SK-N-SH (cell line): ENCODE measurements around the gene ATL3. TPM values are rescaled to one million over a fixed set of nuclear protein-coding genes. Genes with fewer than 3 reads are reported as not detected.

Experiments
- CTCF ChIA-PET: fragments of 300-600, 350-600 bp; formaldehyde crosslinking; extraction: SDS; loops from one replicate; lab custom pipeline; 2021; lab: Yijun Ruan, JAX
- POLR2A ChIA-PET: fragments of 350-600 bp; sonication (Branson Sonifier 250); formaldehyde crosslinking; extraction: SDS; loops from one replicate; lab custom pipeline; 2020; ENCODE audit warnings: antibody characterized with exemption, inconsistent platforms; lab: Yijun Ruan, JAX
- DNase-seq: peaks from one replicate; pipeline ENCODE4 v3.0.0; 2012
- H2AFZ ChIP-seq: fragments of 200-600 bp; sonication (generic); 2 replicates; pipeline ENCODE4 v1.8.1; 2016; ENCODE audit warnings: antibody characterized with exemption, mild to moderate bottlenecking, low read depth
- H3F3A ChIP-seq: fragments of 200-600 bp; sonication (generic); replicated peaks from 2 replicates; pipeline ENCODE3; 2016; ENCODE audit warnings: antibody characterized with exemption, mild to moderate bottlenecking; ENCODE audit not compliant: insufficient read depth
- H3K27ac ChIP-seq, 2 experiments: fragments of 200-500 bp in 1 of 2; fragments of 200-600 bp in 1 of 2; sonication (Bioruptor generic) in 1 of 2; sonication (generic), shearing (Covaris generic) in 1 of 2; 2 replicates each; pipeline versions ENCODE4 v1.5.1 to v1.6.1; 2014 to 2016; ENCODE audit warnings: low read depth in 2 of 2, inconsistent platforms in 1 of 2, low read length in 1 of 2, mild to moderate bottlenecking in 1 of 2, mixed read lengths in 1 of 2
- H3K27me3 ChIP-seq: fragments of 200-600 bp; sonication (generic), shearing (Covaris generic); 2 replicates; pipeline ENCODE4 v1.6.1; 2016; ENCODE audit warnings: mixed run types; ENCODE audit not compliant: insufficient read depth
- H3K36me3 ChIP-seq, 2 experiments: fragments of 200-500 bp in 1 of 2; fragments of 200-600 bp in 1 of 2; sonication (Bioruptor generic) in 1 of 2; sonication (generic) in 1 of 2; replicated peaks in 1 of 2; 2 replicates each; pipeline versions ENCODE3 to v1.5.1; 2014 to 2016; ENCODE audit warnings: low read length in 1 of 2, mild to moderate bottlenecking in 1 of 2; ENCODE audit not compliant: insufficient read depth in 2 of 2, control insufficient read depth in 1 of 2
- H3K4me1 ChIP-seq, 2 experiments: fragments of 200-500 bp in 1 of 2; fragments of 200-600 bp in 1 of 2; sonication (Bioruptor generic) in 1 of 2; sonication (generic), shearing (Covaris generic) in 1 of 2; 2 replicates each; pipeline versions ENCODE4 v1.5.1 to v1.6.1; 2014 to 2016; ENCODE audit warnings: low read depth in 1 of 2, low read length in 1 of 2, mixed run types in 1 of 2; ENCODE audit not compliant: insufficient read depth in 2 of 2, control insufficient read depth in 1 of 2
- H3K4me2 ChIP-seq: fragments of 200-600 bp; sonication (generic), shearing (Covaris generic); 2 replicates; pipeline ENCODE4 v1.6.1; 2017; ENCODE audit warnings: mixed run types
- H3K4me3 ChIP-seq, 2 experiments: fragments of 200-500 bp in 1 of 2; fragments of 200-600 bp in 1 of 2; sonication (Bioruptor generic) in 1 of 2; sonication (generic), shearing (Covaris generic) in 1 of 2; 2 replicates each; pipeline versions ENCODE4 v1.5.1 to v1.8.1; 2014 to 2016; ENCODE audit warnings: low read depth in 2 of 2, inconsistent platforms in 1 of 2, low read length in 1 of 2, mild to moderate bottlenecking in 1 of 2, mixed read lengths in 1 of 2, moderate library complexity in 1 of 2
- H3K79me2 ChIP-seq: fragments of 200-600 bp; sonication (generic); 2 replicates; pipeline ENCODE4 v1.8.1; 2017; ENCODE audit warnings: mild to moderate bottlenecking; ENCODE audit not compliant: insufficient read depth
- H3K9ac ChIP-seq: fragments of 200-600 bp; sonication (generic); 2 replicates; pipeline ENCODE4 v1.6.1; 2017; ENCODE audit warnings: mixed run types
- H3K9me2 ChIP-seq: fragments of 200-600 bp; sonication (generic); 2 replicates; pipeline ENCODE4 v1.6.1; 2017; ENCODE audit warnings: mixed run types
- H3K9me3 ChIP-seq: fragments of 200-600 bp; sonication (generic); 2 replicates; pipeline ENCODE4 v1.6.1; 2017; ENCODE audit warnings: mixed run types, mild to moderate bottlenecking, moderate library complexity
- H4K20me1 ChIP-seq: fragments of 200-600 bp; sonication (generic); 2 replicates; pipeline ENCODE4 v1.6.1; 2017; ENCODE audit warnings: mild to moderate bottlenecking, mixed run types; ENCODE audit not compliant: insufficient read depth
- CHD2 ChIP-seq: fragments of 150-350 bp; IDR thresholded peaks from 2 replicates; pipeline ENCODE4 v1.6.1; 2018; ENCODE audit warnings: low read length; ENCODE audit not compliant: partially characterized antibody
- GATA2 ChIP-seq: sonication (generic); formaldehyde crosslinking; IDR thresholded peaks from 2 replicates; pipeline ENCODE4 v1.5.0; 2020; ENCODE audit warnings: mild to moderate bottlenecking, missing genetic modification reagents
- JUND ChIP-seq: IDR thresholded peaks from 2 replicates; pipeline ENCODE4 v1.4.0; 2012
- NFIC ChIP-seq: IDR thresholded peaks from 2 replicates; pipeline ENCODE4 v1.4.0; 2012; ENCODE audit warnings: borderline replicate concordance
- RAD21 ChIP-seq: IDR thresholded peaks from 2 replicates; pipeline ENCODE4 v1.6.1; 2012; ENCODE audit warnings: mild to moderate bottlenecking, low read length
- TCF12 ChIP-seq: IDR thresholded peaks from 2 replicates; pipeline ENCODE4 v1.4.0; 2012
- TEAD4 ChIP-seq: IDR thresholded peaks from 2 replicates; pipeline ENCODE4 v1.4.0; 2012; ENCODE audit warnings: mild to moderate bottlenecking, borderline replicate concordance; ENCODE audit not compliant: insufficient read depth
- WGBS: methylation state at CpG from one replicate; pipeline ENCODE4 v1.1.6; 2017; ENCODE audit warnings: low lambda C conversion rate; 5-methylcytosine and 5-hydroxymethylcytosine counted together
- polyA plus RNA-seq, 3 experiments: library from polyadenylated mRNA; depleted of rRNA; stranded (reverse); fragments of >200 nt; gene quantifications; 2 replicates each; pipeline ENCODE4 v1.2.3, GENCODE V29; 2012
- TF ChIP-seq, protein P1 (sequence below): fragments of 150-350 bp; IDR thresholded peaks from 2 replicates; pipeline ENCODE4 v1.6.1; 2016; ENCODE audit warnings: mild to moderate bottlenecking, low read depth, low read length
- TF ChIP-seq, protein P2 (sequence below): fragments of 200-600 bp; sonication (generic); IDR thresholded peaks from 2 replicates; pipeline ENCODE4 v1.6.1; 2017; ENCODE audit warnings: antibody characterized with exemption, mild to moderate bottlenecking, moderate library complexity

ATL3 gene
- polyA plus RNA-seq, 1 of the 3 experiments (the other 2 are of a cell fraction): 13.1 TPM

DNA sequence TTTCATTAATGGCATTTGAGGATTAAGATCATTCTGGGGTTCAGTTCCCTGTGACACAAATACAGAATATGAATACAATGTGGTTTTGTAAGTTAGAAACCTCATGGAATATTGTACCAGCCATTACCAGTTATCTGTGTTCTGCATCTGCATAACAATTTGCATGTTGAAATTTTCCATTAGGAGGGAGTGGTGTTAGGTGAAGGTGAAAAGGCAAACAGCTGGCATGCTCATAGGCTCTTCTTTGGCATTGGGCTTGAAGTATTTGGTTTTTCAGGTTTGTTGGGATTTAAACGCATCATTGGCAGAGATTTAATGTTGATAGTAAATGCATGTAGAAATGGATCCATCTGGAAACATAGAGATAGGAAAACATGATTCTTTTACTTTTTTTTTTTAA lies 28.7 kb upstream of the ATL3 start (continued):
- TF ChIP-seq, protein P1, sequence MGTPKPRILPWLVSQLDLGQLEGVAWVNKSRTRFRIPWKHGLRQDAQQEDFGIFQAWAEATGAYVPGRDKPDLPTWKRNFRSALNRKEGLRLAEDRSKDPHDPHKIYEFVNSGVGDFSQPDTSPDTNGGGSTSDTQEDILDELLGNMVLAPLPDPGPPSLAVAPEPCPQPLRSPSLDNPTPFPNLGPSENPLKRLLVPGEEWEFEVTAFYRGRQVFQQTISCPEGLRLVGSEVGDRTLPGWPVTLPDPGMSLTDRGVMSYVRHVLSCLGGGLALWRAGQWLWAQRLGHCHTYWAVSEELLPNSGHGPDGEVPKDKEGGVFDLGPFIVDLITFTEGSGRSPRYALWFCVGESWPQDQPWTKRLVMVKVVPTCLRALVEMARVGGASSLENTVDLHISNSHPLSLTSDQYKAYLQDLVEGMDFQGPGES: no peak
- TF ChIP-seq NFIC: no peak

GRCh38 chr11:63698976-63699733 lies 28.0 kb upstream of the ATL3 start:
- Histone ChIP-seq H3K4me2 (no peak overlapping the region), H3K4me1 (peaks cover 2% of the 10 kb centered on the region in 2 experiments; a peak in 2 of 4 replicates), H3K27me3 (no peaks in the 10 kb centered on the region), H3K79me2 (peaks cover 86% of the 10 kb centered on the region), H3F3A (peaks cover 7% of the 10 kb centered on the region), H4K20me1 (no peaks in the 10 kb centered on the region), H3K9me3 (no peaks in the 10 kb centered on the region)
- CTCF ChIA-PET: interaction anchor here (0.8 to 1.9 kb wide), 3 partner anchors 9 to 69 kb away, joined by 3 to 6 read pairs (median 3); no protein-coding TSS in a partner anchor
- TF ChIP-seq NFIC (0 out of 2 replicates have a peak, but pooled peaks have one; percentile 5), TEAD4 (no peak)
- TF ChIP-seq, all 33 proteins: peak for 1
- no peak for DNase-seq
- no peak overlapping the region for H3K4me3 ChIP-seq
- POLR2A ChIA-PET: no interaction called here
- no peak overlapping the region for H3K27ac ChIP-seq
- peaks cover 0 to 16% of the 10 kb centered on the region in 2 experiments for H3K36me3 ChIP-seq
- H3K9me2 ChIP-seq: no peaks in the 10 kb centered on the region
- H3K9ac ChIP-seq: no peak overlapping the region
- 95% methylated on average over 11 of the region's 11 CpGs for WGBS
- no peak overlapping the region for H2AFZ ChIP-seq

GRCh38 chr11:63694596-63694995 lies 23.4 kb upstream of the ATL3 start:
- no peak overlapping the region for H3K4me3 ChIP-seq
- H3K4me2 ChIP-seq: no peak overlapping the region
- DNase-seq: no peak
- CTCF ChIA-PET: interaction anchor here (0.7 to 1.3 kb wide), 3 partner anchors 12 to 44 kb away, joined by 3 to 4 read pairs (median 3); partner anchors contain the start of gene RTN3
- H4K20me1 ChIP-seq: no peaks in the 10 kb centered on the region; the same call in 1 of the 2 replicates
- H3K36me3 ChIP-seq: peaks cover 0 to 6% of the 10 kb centered on the region in 2 experiments
- no peaks in the 10 kb centered on the region for H3K9me2 ChIP-seq
- H3K4me1 ChIP-seq: peaks cover 2 to 9% of the 10 kb centered on the region in 2 experiments; a peak in 2 of 4 replicates
- TF ChIP-seq, protein P1: no peak
- TF ChIP-seq TCF12 (no peak), RAD21 (no peak), GATA2 (CRISPR knock-in tag) (no peak), JUND (no peak), CHD2 (no peak)
- TF ChIP-seq, protein P2, sequence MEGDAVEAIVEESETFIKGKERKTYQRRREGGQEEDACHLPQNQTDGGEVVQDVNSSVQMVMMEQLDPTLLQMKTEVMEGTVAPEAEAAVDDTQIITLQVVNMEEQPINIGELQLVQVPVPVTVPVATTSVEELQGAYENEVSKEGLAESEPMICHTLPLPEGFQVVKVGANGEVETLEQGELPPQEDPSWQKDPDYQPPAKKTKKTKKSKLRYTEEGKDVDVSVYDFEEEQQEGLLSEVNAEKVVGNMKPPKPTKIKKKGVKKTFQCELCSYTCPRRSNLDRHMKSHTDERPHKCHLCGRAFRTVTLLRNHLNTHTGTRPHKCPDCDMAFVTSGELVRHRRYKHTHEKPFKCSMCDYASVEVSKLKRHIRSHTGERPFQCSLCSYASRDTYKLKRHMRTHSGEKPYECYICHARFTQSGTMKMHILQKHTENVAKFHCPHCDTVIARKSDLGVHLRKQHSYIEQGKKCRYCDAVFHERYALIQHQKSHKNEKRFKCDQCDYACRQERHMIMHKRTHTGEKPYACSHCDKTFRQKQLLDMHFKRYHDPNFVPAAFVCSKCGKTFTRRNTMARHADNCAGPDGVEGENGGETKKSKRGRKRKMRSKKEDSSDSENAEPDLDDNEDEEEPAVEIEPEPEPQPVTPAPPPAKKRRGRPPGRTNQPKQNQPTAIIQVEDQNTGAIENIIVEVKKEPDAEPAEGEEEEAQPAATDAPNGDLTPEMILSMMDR: no peak
- H3K27me3 ChIP-seq: no peaks in the 10 kb centered on the region
- no peaks in the 10 kb centered on the region for H3K9me3 ChIP-seq
- no peak overlapping the region for H2AFZ ChIP-seq
- peaks cover 7% of the 10 kb centered on the region for H3F3A ChIP-seq
- POLR2A ChIA-PET: no interaction called here
- no peak overlapping the region for H3K9ac ChIP-seq
- H3K79me2 ChIP-seq: peaks cover 88% of the 10 kb centered on the region
- no peak overlapping the region for H3K27ac ChIP-seq
- 93% methylated on average over 7 of the region's 7 CpGs for WGBS
